HS-5 (cell line): ENCODE results near the gene RBMS3.
A peak's percentile ranks its signal among the peaks of the same experiment; 100 is the strongest.

Experiments used
- DNase-seq: peaks from one replicate; pipeline ENCODE4 v3.0.0-alpha.2; 2012; ENCODE audit warnings: low read depth

RBMS3 gene

GRCh38 chr3:29940759-29941323, 660.0 kb downstream of the RBMS3 start:
- DNase-seq = no peak

GRCh38 chr3:29942297-29942696, 661.4 kb downstream of the RBMS3 start:
- DNase-seq = no peak

GRCh38 chr3:29949131-29949530, 668.3 kb downstream of the RBMS3 start:
- DNase-seq = no peak

- DNase-seq = no peak
Observed at GRCh38 chr3:29949940-29950616, 669.2 kb downstream of the RBMS3 start.

- DNase-seq = no peak
Observed at GRCh38 chr3:29952431-29952830, 671.6 kb downstream of the RBMS3 start.

GRCh38 chr3:29955413-29955812, 674.5 kb downstream of the RBMS3 start:
- no peak for DNase-seq

- no peak for DNase-seq
Observed at GRCh38 chr3:29958816-29959215, 677.9 kb downstream of the RBMS3 start.

GRCh38 chr3:29971895-29972294, 691.0 kb downstream of the RBMS3 start:
- DNase-seq = no peak

GRCh38 chr3:29972320-29972993, 691.6 kb downstream of the RBMS3 start:
- no peak for DNase-seq

- DNase-seq = no peak
Observed at GRCh38 chr3:29973763-29974162, 692.9 kb downstream of the RBMS3 start.

- DNase-seq = no peak
Observed at GRCh38 chr3:29976871-29977270, 696.0 kb downstream of the RBMS3 start.

- no peak for DNase-seq
Observed at GRCh38 chr3:29977360-29977759, 696.5 kb downstream of the RBMS3 start.

GRCh38 chr3:29978036-29978435, 697.2 kb downstream of the RBMS3 start:
- no peak for DNase-seq

- DNase-seq = no peak
Observed at GRCh38 chr3:29991198-29991597, 710.3 kb downstream of the RBMS3 start.

- DNase-seq = no peak
Observed at GRCh38 chr3:30002797-30003196, 721.9 kb downstream of the RBMS3 start.

GRCh38 chr3:30003741-30004140, 722.9 kb downstream of the RBMS3 start:
- DNase-seq = no peak

GRCh38 chr3:30004481-30004880, 723.6 kb downstream of the RBMS3 start:
- DNase-seq = no peak

- no peak for DNase-seq
Observed at GRCh38 chr3:30006111-30006510, 725.2 kb downstream of the RBMS3 start.

- DNase-seq = no peak
Observed at GRCh38 chr3:30007668-30008067, 726.8 kb downstream of the RBMS3 start.

GRCh38 chr3:30011237-30011803, 730.4 kb downstream of the RBMS3 start:
- no peak for DNase-seq

GRCh38 chr3:30012941-30013543, 732.2 kb downstream of the RBMS3 start:
- peak; percentile 33 for DNase-seq

GRCh38 chr3:30017901-30018300, 737.0 kb downstream of the RBMS3 start:
- DNase-seq = no peak

GRCh38 chr3:30020380-30020779, 739.5 kb downstream of the RBMS3 start:
- no peak for DNase-seq
